PFSK-1 (cell line): ENCODE results near the gene NRBF2.

ENCODE experiments used
- SIN3A ChIP-seq: IDR thresholded peaks from 2 replicates; pipeline ENCODE4 v1.6.1; 2012; ENCODE audit warnings: mild to moderate bottlenecking, low read length, moderate library complexity, borderline replicate concordance; ENCODE audit not compliant: insufficient read depth
- TAF1 ChIP-seq: IDR thresholded peaks from 2 replicates; pipeline ENCODE4 v1.6.1; 2012; ENCODE audit warnings: low read length, control low read depth, borderline replicate concordance; ENCODE audit not compliant: insufficient read depth
- TF ChIP-seq, protein P1 (sequence below), 2 experiments: IDR thresholded peaks; 2 replicates each; pipeline versions ENCODE4 v1.6.1 to v1.8.0; 2011 to 2012; ENCODE audit warnings: low read depth in 2 of 2, low read length in 2 of 2, control low read depth in 1 of 2, inconsistent platforms in 1 of 2, mild to moderate bottlenecking in 1 of 2, moderate library complexity in 1 of 2; ENCODE audit not compliant: insufficient read depth in 1 of 2

DNA sequence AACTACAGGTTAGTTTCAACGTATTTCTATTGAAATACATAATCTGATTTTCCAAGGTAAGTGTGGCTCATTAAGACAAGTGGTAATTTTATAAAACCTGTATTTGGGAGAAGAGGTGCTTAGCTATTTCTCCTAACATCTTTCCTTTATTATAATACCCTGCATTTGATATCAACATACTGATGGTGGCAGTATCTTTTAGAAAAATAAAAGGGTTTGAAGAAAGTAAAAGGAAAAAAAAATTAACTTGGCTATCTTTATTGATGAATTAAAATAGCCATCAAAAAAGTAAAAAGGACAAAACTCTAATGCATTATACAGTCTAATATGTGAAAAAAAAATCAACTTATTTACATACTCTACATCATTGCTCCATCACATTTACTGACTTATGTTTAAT lies 68.0 kb downstream of the NRBF2 start:
- TF ChIP-seq, protein P1, sequence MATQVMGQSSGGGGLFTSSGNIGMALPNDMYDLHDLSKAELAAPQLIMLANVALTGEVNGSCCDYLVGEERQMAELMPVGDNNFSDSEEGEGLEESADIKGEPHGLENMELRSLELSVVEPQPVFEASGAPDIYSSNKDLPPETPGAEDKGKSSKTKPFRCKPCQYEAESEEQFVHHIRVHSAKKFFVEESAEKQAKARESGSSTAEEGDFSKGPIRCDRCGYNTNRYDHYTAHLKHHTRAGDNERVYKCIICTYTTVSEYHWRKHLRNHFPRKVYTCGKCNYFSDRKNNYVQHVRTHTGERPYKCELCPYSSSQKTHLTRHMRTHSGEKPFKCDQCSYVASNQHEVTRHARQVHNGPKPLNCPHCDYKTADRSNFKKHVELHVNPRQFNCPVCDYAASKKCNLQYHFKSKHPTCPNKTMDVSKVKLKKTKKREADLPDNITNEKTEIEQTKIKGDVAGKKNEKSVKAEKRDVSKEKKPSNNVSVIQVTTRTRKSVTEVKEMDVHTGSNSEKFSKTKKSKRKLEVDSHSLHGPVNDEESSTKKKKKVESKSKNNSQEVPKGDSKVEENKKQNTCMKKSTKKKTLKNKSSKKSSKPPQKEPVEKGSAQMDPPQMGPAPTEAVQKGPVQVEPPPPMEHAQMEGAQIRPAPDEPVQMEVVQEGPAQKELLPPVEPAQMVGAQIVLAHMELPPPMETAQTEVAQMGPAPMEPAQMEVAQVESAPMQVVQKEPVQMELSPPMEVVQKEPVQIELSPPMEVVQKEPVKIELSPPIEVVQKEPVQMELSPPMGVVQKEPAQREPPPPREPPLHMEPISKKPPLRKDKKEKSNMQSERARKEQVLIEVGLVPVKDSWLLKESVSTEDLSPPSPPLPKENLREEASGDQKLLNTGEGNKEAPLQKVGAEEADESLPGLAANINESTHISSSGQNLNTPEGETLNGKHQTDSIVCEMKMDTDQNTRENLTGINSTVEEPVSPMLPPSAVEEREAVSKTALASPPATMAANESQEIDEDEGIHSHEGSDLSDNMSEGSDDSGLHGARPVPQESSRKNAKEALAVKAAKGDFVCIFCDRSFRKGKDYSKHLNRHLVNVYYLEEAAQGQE (IDR thresholded peaks at IDR 0.05; ENCODE audit: insufficient read depth in 1 of 2, low read depth in 2 of 2, low read length in 2 of 2): no peak
- no peak for TF ChIP-seq TAF1
- no peak for TF ChIP-seq SIN3A
